WTC11 (cell line): ENCODE measurements around the gene CPB2. TPM values are rescaled to one million over a fixed set of nuclear protein-coding genes. Genes with fewer than 3 reads are reported as not detected.

Experiments used
- ATAC-seq: fragments of 200-7000 bp; cut with Tn5 transposase; 2 replicates; pipeline ENCODE4 v1.10.0; 2021; ENCODE audit warnings: mild to moderate bottlenecking, moderate library complexity
- CTCF ChIA-PET: fragments of 300-600 bp; sonication (Branson Sonifier 250); formaldehyde crosslinking; loops from one replicate; lab custom pipeline; 2021; ENCODE audit warnings: antibody characterized with exemption; lab: Charles Lee
- POLR2A ChIA-PET: fragments of 350-600 bp; sonication (Branson Sonifier 250); formaldehyde crosslinking; loops from one replicate; lab custom pipeline; 2021; ENCODE audit warnings: antibody characterized with exemption; lab: Charles Lee
- DNase-seq: peaks from one replicate; pipeline ENCODE4 v3.0.0; 2021; ENCODE audit warnings: low spot score
- H3K27ac Mint-ChIP-seq: 2 replicates; pipeline ENCODE4 v1.8.0; 2021; ENCODE audit warnings: mixed read lengths
- H3K27me3 Mint-ChIP-seq: 2 replicates; pipeline ENCODE4 v1.8.0; 2021; ENCODE audit warnings: low read depth, mild to moderate bottlenecking, moderate library complexity, mixed read lengths
- H3K36me3 Mint-ChIP-seq: 2 replicates; pipeline ENCODE4 v1.8.0; 2021; ENCODE audit warnings: mixed read lengths
- H3K4me1 Mint-ChIP-seq: 2 replicates; pipeline ENCODE4 v1.8.0; 2022; ENCODE audit warnings: mixed read lengths
- H3K4me3 Mint-ChIP-seq: 2 replicates; pipeline ENCODE4 v1.8.0; 2021; ENCODE audit warnings: mild to moderate bottlenecking, moderate library complexity, mixed read lengths
- H3K9me3 Mint-ChIP-seq: 2 replicates; pipeline ENCODE4 v1.8.0; 2021; ENCODE audit warnings: mixed read lengths
- CREB1 ChIP-seq: sonication (generic); formaldehyde crosslinking; IDR thresholded peaks from 2 replicates; pipeline ENCODE4 v1.8.0; 2023; ENCODE audit warnings: mild to moderate bottlenecking, missing genetic modification reagents
- E2F4 ChIP-seq: sonication (generic); formaldehyde crosslinking; IDR thresholded peaks from 2 replicates; pipeline ENCODE4 v1.8.1; 2022; ENCODE audit warnings: low read depth, mild to moderate bottlenecking, moderate library complexity, missing genetic modification reagents, borderline replicate concordance
- ERG ChIP-seq: fragments of 250-450 bp; sonication (Bioruptor Pico); IDR thresholded peaks from 2 replicates; pipeline ENCODE4 v1.8.0; 2021; ENCODE audit warnings: mild to moderate bottlenecking
- JAZF1 ChIP-seq: fragments of 250-450 bp; sonication (Bioruptor Pico); IDR thresholded peaks from 2 replicates; pipeline ENCODE4 v1.9.0; 2021; ENCODE audit warnings: moderate library complexity, mild to moderate bottlenecking, inconsistent platforms
- MLX ChIP-seq: sonication (generic); formaldehyde crosslinking; IDR thresholded peaks from 2 replicates; pipeline ENCODE4 v1.8.1; 2023; ENCODE audit warnings: mild to moderate bottlenecking, missing genetic modification reagents, moderate library complexity
- SMAD3 ChIP-seq: sonication (generic); formaldehyde crosslinking; IDR thresholded peaks from 2 replicates; pipeline ENCODE4 v1.8.0; 2022; ENCODE audit warnings: missing genetic modification reagents, mild to moderate bottlenecking, borderline replicate concordance
- ZBTB43 ChIP-seq: sonication (generic); formaldehyde crosslinking; IDR thresholded peaks from 2 replicates; pipeline ENCODE4 v1.8.1; 2023; ENCODE audit warnings: mild to moderate bottlenecking, missing genetic modification reagents
- ZNF416 ChIP-seq: fragments of 250-450 bp; sonication (Bioruptor Pico); IDR thresholded peaks from 2 replicates; pipeline ENCODE4 v1.9.0; 2021; ENCODE audit warnings: mild to moderate bottlenecking, inconsistent platforms
- ZNF425 ChIP-seq: fragments of 250-450 bp; sonication (Bioruptor Pico); conservative IDR thresholded peaks from 2 replicates; pipeline ENCODE4 v1.9.0; 2021; ENCODE audit warnings: mild to moderate bottlenecking
- ZNF512 ChIP-seq: sonication (generic); formaldehyde crosslinking; IDR thresholded peaks from 2 replicates; pipeline ENCODE4 v1.8.1; 2022; ENCODE audit warnings: missing genetic modification reagents, borderline replicate concordance
- total RNA-seq: library from RNA; stranded (reverse); gene quantifications from 3 replicates; pipeline ENCODE4 v1.2.3, GENCODE V29; 2021
- TF ChIP-seq, protein P1 (sequence below): sonication (generic); formaldehyde crosslinking; conservative IDR thresholded peaks from 2 replicates; pipeline ENCODE4 v1.8.1; 2023; ENCODE audit warnings: mild to moderate bottlenecking, low read depth, missing genetic modification reagents, moderate library complexity
- TF ChIP-seq, protein P2 (sequence below): sonication (generic); formaldehyde crosslinking; IDR thresholded peaks from 2 replicates; pipeline ENCODE4 v1.8.0; 2023; ENCODE audit warnings: missing genetic modification reagents, mild to moderate bottlenecking, borderline replicate concordance

The CPB2 gene
- total RNA-seq, 1 experiment from 2014 or later = 0.33 TPM

- DNase-seq (no peak), ATAC-seq (no peak)
- Mint-ChIP-seq H3K4me3 (no peak overlapping the region), H3K27ac (no peak overlapping the region), H3K27me3 (peaks cover 15% of the 10 kb centered on the region), H3K9me3 (no peaks in the 10 kb centered on the region), H3K4me1 (peaks cover 43% of the 10 kb centered on the region), H3K36me3 (no peaks in the 10 kb centered on the region)
- CTCF ChIA-PET = interaction anchor here (1.2 to 3.2 kb wide), 3 partner anchors 17 to 27 kb away, joined by 3 to 16 read pairs (median 8); no protein-coding TSS in a partner anchor
- POLR2A ChIA-PET = no interaction called here
- TF ChIP-seq ERG (CRISPR knock-in tag) (no peak), ZNF416 (CRISPR knock-in tag) (no peak)
- TF ChIP-seq, protein P1, sequence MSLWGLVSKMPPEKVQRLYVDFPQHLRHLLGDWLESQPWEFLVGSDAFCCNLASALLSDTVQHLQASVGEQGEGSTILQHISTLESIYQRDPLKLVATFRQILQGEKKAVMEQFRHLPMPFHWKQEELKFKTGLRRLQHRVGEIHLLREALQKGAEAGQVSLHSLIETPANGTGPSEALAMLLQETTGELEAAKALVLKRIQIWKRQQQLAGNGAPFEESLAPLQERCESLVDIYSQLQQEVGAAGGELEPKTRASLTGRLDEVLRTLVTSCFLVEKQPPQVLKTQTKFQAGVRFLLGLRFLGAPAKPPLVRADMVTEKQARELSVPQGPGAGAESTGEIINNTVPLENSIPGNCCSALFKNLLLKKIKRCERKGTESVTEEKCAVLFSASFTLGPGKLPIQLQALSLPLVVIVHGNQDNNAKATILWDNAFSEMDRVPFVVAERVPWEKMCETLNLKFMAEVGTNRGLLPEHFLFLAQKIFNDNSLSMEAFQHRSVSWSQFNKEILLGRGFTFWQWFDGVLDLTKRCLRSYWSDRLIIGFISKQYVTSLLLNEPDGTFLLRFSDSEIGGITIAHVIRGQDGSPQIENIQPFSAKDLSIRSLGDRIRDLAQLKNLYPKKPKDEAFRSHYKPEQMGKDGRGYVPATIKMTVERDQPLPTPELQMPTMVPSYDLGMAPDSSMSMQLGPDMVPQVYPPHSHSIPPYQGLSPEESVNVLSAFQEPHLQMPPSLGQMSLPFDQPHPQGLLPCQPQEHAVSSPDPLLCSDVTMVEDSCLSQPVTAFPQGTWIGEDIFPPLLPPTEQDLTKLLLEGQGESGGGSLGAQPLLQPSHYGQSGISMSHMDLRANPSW = no peak
These were observed 38.4 kb upstream of the CPB2 start for GRCh38 chr13:46143184-46143701.

DNA sequence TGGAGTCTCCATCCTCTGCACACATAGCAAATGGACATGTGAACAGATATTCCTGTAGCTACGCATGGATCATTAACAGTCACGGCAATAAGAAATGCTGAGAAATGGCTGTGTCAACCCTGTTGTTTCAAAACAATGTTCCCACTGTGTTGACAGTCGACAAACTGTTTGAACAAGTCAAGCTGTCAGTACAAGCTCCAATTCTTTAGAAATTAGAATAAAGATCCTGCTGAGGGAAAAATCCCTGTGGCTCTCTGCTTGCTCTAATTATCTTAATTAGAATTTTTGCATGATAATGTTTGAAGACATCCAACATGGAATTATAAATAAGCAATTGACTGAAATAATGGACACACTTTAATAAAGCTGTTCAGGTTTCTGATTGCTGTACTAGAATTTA, 37.9 kb upstream of the CPB2 start:
- H3K36me3 Mint-ChIP-seq = no peaks in the 10 kb centered on the region
- no peak for TF ChIP-seq JAZF1 (CRISPR knock-in tag)
- no peak for TF ChIP-seq CREB1
- no peak for TF ChIP-seq ZNF425 (CRISPR knock-in tag)
- no peak for TF ChIP-seq ZBTB43
- TF ChIP-seq E2F4 (CRISPR knock-in tag) = no peak
- no peak for TF ChIP-seq SMAD3 (CRISPR knock-in tag)
- no peak for TF ChIP-seq ZNF512 (CRISPR knock-in tag)
- TF ChIP-seq, protein P2, sequence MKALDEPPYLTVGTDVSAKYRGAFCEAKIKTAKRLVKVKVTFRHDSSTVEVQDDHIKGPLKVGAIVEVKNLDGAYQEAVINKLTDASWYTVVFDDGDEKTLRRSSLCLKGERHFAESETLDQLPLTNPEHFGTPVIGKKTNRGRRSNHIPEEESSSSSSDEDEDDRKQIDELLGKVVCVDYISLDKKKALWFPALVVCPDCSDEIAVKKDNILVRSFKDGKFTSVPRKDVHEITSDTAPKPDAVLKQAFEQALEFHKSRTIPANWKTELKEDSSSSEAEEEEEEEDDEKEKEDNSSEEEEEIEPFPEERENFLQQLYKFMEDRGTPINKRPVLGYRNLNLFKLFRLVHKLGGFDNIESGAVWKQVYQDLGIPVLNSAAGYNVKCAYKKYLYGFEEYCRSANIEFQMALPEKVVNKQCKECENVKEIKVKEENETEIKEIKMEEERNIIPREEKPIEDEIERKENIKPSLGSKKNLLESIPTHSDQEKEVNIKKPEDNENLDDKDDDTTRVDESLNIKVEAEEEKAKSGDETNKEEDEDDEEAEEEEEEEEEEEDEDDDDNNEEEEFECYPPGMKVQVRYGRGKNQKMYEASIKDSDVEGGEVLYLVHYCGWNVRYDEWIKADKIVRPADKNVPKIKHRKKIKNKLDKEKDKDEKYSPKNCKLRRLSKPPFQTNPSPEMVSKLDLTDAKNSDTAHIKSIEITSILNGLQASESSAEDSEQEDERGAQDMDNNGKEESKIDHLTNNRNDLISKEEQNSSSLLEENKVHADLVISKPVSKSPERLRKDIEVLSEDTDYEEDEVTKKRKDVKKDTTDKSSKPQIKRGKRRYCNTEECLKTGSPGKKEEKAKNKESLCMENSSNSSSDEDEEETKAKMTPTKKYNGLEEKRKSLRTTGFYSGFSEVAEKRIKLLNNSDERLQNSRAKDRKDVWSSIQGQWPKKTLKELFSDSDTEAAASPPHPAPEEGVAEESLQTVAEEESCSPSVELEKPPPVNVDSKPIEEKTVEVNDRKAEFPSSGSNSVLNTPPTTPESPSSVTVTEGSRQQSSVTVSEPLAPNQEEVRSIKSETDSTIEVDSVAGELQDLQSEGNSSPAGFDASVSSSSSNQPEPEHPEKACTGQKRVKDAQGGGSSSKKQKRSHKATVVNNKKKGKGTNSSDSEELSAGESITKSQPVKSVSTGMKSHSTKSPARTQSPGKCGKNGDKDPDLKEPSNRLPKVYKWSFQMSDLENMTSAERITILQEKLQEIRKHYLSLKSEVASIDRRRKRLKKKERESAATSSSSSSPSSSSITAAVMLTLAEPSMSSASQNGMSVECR = no peak
- TF ChIP-seq MLX (CRISPR knock-in tag) = no peak
- ChIA-PET POLR2A (no interaction called here), CTCF (interaction anchor here (1.2 to 3.2 kb wide), 3 partner anchors 16 to 28 kb away, joined by 3 to 16 read pairs (median 8); no protein-coding TSS in a partner anchor)
- peaks cover 39% of the 10 kb centered on the region for H3K4me1 Mint-ChIP-seq
- no peaks in the 10 kb centered on the region for H3K9me3 Mint-ChIP-seq
- H3K27ac Mint-ChIP-seq = no peak overlapping the region
- DNase-seq (no peak), ATAC-seq (no peak)
- H3K27me3 Mint-ChIP-seq = peaks cover 15% of the 10 kb centered on the region
- no peak overlapping the region for H3K4me3 Mint-ChIP-seq
